H9 (cell line): ENCODE data around the gene SLC35A3. TPM values are rescaled to one million over a fixed set of nuclear protein-coding genes. Genes with fewer than 3 reads are reported as not detected.

ENCODE experiments used
- DNase-seq: peaks from one replicate; pipeline ENCODE4 v3.0.0-alpha.2; 2017
- H2AFZ ChIP-seq: one replicate; pipeline ENCODE4 v1.6.1; 2013; ENCODE audit warnings: mild to moderate bottlenecking, low read length, control low read depth, moderate library complexity
- H2AK5ac ChIP-seq: 2 replicates; pipeline ENCODE4 v1.6.1; 2013; ENCODE audit warnings: low read length, control low read depth, mixed read lengths; ENCODE audit not compliant: insufficient read length
- H2BK120ac ChIP-seq: one replicate; pipeline ENCODE4 v1.6.1; 2013; ENCODE audit warnings: low read depth, mild to moderate bottlenecking, low read length, control low read depth, inconsistent platforms; ENCODE audit not compliant: poor library complexity, severe bottlenecking
- H2BK12ac ChIP-seq: 2 replicates; pipeline ENCODE4 v1.6.1; 2013; ENCODE audit warnings: low read length, control low read depth, mixed read lengths, low read depth; ENCODE audit not compliant: insufficient read length
- H2BK15ac ChIP-seq: 2 replicates; pipeline ENCODE4 v1.6.1; 2013; ENCODE audit warnings: low read depth, low read length, control low read depth
- H2BK20ac ChIP-seq: one replicate; pipeline ENCODE4 v1.6.1; 2013; ENCODE audit warnings: low read depth, mild to moderate bottlenecking, low read length, control low read depth, inconsistent platforms; ENCODE audit not compliant: poor library complexity, severe bottlenecking
- H2BK5ac ChIP-seq: 2 replicates; pipeline ENCODE4 v1.6.1; 2013; ENCODE audit warnings: low read length, control low read depth, mixed read lengths; ENCODE audit not compliant: insufficient read length
- H3K14ac ChIP-seq: 2 replicates; pipeline ENCODE4 v1.6.1; 2013; ENCODE audit warnings: low read length, control low read depth; ENCODE audit not compliant: insufficient read depth
- H3K18ac ChIP-seq: 2 replicates; pipeline ENCODE4 v1.6.1; 2013; ENCODE audit warnings: low read depth, mild to moderate bottlenecking, mixed read lengths, low read length, control low read depth; ENCODE audit not compliant: insufficient read length
- H3K23ac ChIP-seq: 2 replicates; pipeline ENCODE4 v1.6.1; 2013; ENCODE audit warnings: low read length, control low read depth, mixed read lengths, low read depth; ENCODE audit not compliant: insufficient read length
- H3K23me2 ChIP-seq: 2 replicates; pipeline ENCODE4 v1.6.1; 2013; ENCODE audit warnings: low read depth, mild to moderate bottlenecking, mixed read lengths, low read length, control low read depth; ENCODE audit not compliant: insufficient read length, poor library complexity, severe bottlenecking
- H3K27ac ChIP-seq: 2 replicates; pipeline ENCODE4 v1.5.1; 2013; ENCODE audit warnings: low read length, control low read depth, mixed read lengths, low read depth; ENCODE audit not compliant: insufficient read length
- H3K27me3 ChIP-seq: 2 replicates; pipeline ENCODE4 v1.6.1; 2013; ENCODE audit warnings: low read length, control low read depth, inconsistent platforms; ENCODE audit not compliant: insufficient read depth
- H3K4ac ChIP-seq: 2 replicates; pipeline ENCODE4 v1.6.1; 2013; ENCODE audit warnings: low read depth, mild to moderate bottlenecking, control low read depth, inconsistent platforms, low read length, moderate library complexity
- H3K4me1 ChIP-seq: 2 replicates; pipeline ENCODE4 v1.6.1; 2013; ENCODE audit warnings: low read length, control low read depth, inconsistent platforms; ENCODE audit not compliant: insufficient read depth
- H3K4me2 ChIP-seq: 2 replicates; pipeline ENCODE4 v1.6.1; 2013; ENCODE audit warnings: low read length, control low read depth, mixed read lengths; ENCODE audit not compliant: insufficient read length, insufficient read depth
- H3K56ac ChIP-seq: 2 replicates; pipeline ENCODE4 v1.6.1; 2013; ENCODE audit warnings: low read depth, mild to moderate bottlenecking, mixed read lengths, low read length, control low read depth; ENCODE audit not compliant: insufficient read length
- H3K79me1 ChIP-seq: 2 replicates; pipeline ENCODE4 v1.6.1; 2013; ENCODE audit warnings: low read depth, mild to moderate bottlenecking, moderate library complexity, low read length, control low read depth, inconsistent platforms; ENCODE audit not compliant: insufficient read depth, poor library complexity, severe bottlenecking
- H3K79me2 ChIP-seq: 2 replicates; pipeline ENCODE4 v1.6.1; 2013; ENCODE audit warnings: low read length, control low read depth, inconsistent platforms; ENCODE audit not compliant: insufficient read depth
- H3K9ac ChIP-seq: 2 replicates; pipeline ENCODE4 v1.6.1; 2013; ENCODE audit warnings: low read length, control low read depth, mixed read lengths; ENCODE audit not compliant: insufficient read length; ENCODE audit errors: extremely low read depth
- H3K9me3 ChIP-seq: one replicate; pipeline ENCODE4 v1.6.1; 2013; ENCODE audit warnings: low read depth, low read length, inconsistent platforms; ENCODE audit not compliant: control insufficient read depth
- H3T11ph ChIP-seq: one replicate; pipeline ENCODE4 v1.6.1; 2013; ENCODE audit warnings: mild to moderate bottlenecking, low read length, control low read depth, inconsistent platforms
- H4K20me1 ChIP-seq: one replicate; pipeline ENCODE4 v1.6.1; 2013; ENCODE audit not compliant: control insufficient read depth, insufficient read length, insufficient read depth
- H4K5ac ChIP-seq: 2 replicates; pipeline ENCODE4 v1.6.1; 2013; ENCODE audit warnings: low read depth, mild to moderate bottlenecking, mixed read lengths, low read length, control low read depth; ENCODE audit not compliant: insufficient read length
- H4K8ac ChIP-seq: replicated peaks from 2 replicates; pipeline ENCODE4 v1.6.1; 2013; ENCODE audit warnings: low read length, control low read depth, mixed read lengths, low read depth; ENCODE audit not compliant: insufficient read length
- H4K91ac ChIP-seq: 2 replicates; pipeline ENCODE4 v1.6.1; 2013; ENCODE audit warnings: low read depth, mild to moderate bottlenecking, moderate library complexity, mixed read lengths, low read length, control low read depth; ENCODE audit not compliant: insufficient read length
- H3K27ac Mint-ChIP-seq, 3 experiments: 2 replicates in 2 of 3; 3 replicates in 1 of 3; pipeline ENCODE4 v1.8.0; 2020 to 2021; ENCODE audit warnings: mixed read lengths in 3 of 3, mild to moderate bottlenecking in 1 of 3, moderate library complexity in 1 of 3
- H3K27me3 Mint-ChIP-seq: 2 replicates; pipeline ENCODE4 v1.8.0; 2021; ENCODE audit warnings: low read depth, mild to moderate bottlenecking, moderate library complexity, mixed read lengths
- H3K36me3 Mint-ChIP-seq, 3 experiments: 2 replicates in 2 of 3; 3 replicates in 1 of 3; pipeline ENCODE4 v1.8.0; 2020 to 2021; ENCODE audit warnings: low read depth in 3 of 3, mixed read lengths in 3 of 3; ENCODE audit not compliant: insufficient read depth in 1 of 3
- H3K4me1 Mint-ChIP-seq, 2 experiments: 2 replicates each; pipeline ENCODE4 v1.8.0; 2020; ENCODE audit warnings: mixed read lengths in 2 of 2
- H3K4me3 Mint-ChIP-seq, 2 experiments: 2 replicates in 1 of 2; 3 replicates in 1 of 2; pipeline ENCODE4 v1.8.0; 2020 to 2021; ENCODE audit warnings: mild to moderate bottlenecking in 2 of 2, mixed read lengths in 2 of 2, moderate library complexity in 1 of 2
- H3K9me3 Mint-ChIP-seq, 2 experiments: 2 replicates in 1 of 2; 3 replicates in 1 of 2; pipeline ENCODE4 v1.8.0; 2020; ENCODE audit warnings: mild to moderate bottlenecking in 2 of 2, mixed read lengths in 2 of 2, moderate library complexity in 1 of 2
- WGBS: extraction: QIAGEN DNeasy Blood & Tissue Kit; methylation state at CpG from one replicate; pipeline ENCODE4 v1.1.7; 2013; ENCODE audit warnings: missing lambda C conversion rate, low lambda C conversion rate, mixed read lengths; ENCODE audit not compliant: insufficient read length; ENCODE audit errors: extremely low coverage; 5-methylcytosine and 5-hydroxymethylcytosine counted together
- total RNA-seq: library from RNA; stranded (reverse); gene quantifications from 2 replicates; pipeline ENCODE4 v1.2.1, GENCODE V29; 2021
- TF ChIP-seq, protein P1 (sequence below): fragments of 200-600 bp; sonication (generic); conservative IDR thresholded peaks from 3 replicates; pipeline ENCODE4 v1.8.0; 2021; ENCODE audit warnings: antibody characterized with exemption, mild to moderate bottlenecking

Gene SLC35A3
- total RNA-seq, 1 experiment from 2014 or later: 15.1 TPM

DNA sequence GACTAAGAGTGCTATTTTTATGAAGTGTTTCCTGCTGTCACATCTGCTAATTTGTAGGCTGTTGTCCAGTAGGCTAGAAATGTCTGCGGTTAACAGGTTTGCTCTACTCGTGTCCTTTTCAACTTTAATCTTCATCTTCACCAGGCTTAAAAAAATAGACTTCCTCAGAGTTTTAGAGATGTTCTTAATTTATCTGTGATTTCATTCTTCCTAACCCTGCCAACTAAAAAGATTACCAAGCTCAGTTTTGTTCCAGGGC is 96.1 kb downstream of the SLC35A3 start:
- H3K4me3 Mint-ChIP-seq: no peak overlapping the region
- TF ChIP-seq, protein P1, sequence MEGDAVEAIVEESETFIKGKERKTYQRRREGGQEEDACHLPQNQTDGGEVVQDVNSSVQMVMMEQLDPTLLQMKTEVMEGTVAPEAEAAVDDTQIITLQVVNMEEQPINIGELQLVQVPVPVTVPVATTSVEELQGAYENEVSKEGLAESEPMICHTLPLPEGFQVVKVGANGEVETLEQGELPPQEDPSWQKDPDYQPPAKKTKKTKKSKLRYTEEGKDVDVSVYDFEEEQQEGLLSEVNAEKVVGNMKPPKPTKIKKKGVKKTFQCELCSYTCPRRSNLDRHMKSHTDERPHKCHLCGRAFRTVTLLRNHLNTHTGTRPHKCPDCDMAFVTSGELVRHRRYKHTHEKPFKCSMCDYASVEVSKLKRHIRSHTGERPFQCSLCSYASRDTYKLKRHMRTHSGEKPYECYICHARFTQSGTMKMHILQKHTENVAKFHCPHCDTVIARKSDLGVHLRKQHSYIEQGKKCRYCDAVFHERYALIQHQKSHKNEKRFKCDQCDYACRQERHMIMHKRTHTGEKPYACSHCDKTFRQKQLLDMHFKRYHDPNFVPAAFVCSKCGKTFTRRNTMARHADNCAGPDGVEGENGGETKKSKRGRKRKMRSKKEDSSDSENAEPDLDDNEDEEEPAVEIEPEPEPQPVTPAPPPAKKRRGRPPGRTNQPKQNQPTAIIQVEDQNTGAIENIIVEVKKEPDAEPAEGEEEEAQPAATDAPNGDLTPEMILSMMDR: no peak
- Histone ChIP-seq H4K5ac (no peak overlapping the region), H3K23me2 (no peaks in the 10 kb centered on the region), H2BK12ac (no peak overlapping the region), H3K14ac (no peak overlapping the region), H3K9me3 (no peaks in the 10 kb centered on the region), H2AK5ac (no peak overlapping the region), H3T11ph (no peak overlapping the region), H3K27ac (no peak overlapping the region), H2BK120ac (no peak overlapping the region), H2BK15ac (no peak overlapping the region), H3K79me1 (no peaks in the 10 kb centered on the region), H3K79me2 (no peaks in the 10 kb centered on the region), H3K4me1 (no peaks in the 10 kb centered on the region), H3K18ac (no peak overlapping the region), H2BK20ac (no peak overlapping the region), H3K4me2 (no peak overlapping the region), H3K23ac (no peak overlapping the region), H4K20me1 (no peaks in the 10 kb centered on the region), H2BK5ac (no peak overlapping the region), H3K9ac (no peak overlapping the region), H2AFZ (no peak overlapping the region), H4K91ac (no peak overlapping the region), H4K8ac (no peak overlapping the region), H3K56ac (no peak overlapping the region), H3K27me3 (no peaks in the 10 kb centered on the region), H3K4ac (no peak overlapping the region)
- H3K9me3 Mint-ChIP-seq: no peaks in the 10 kb centered on the region
- peaks cover 34 to 77% (median 57%) of the 10 kb centered on the region in 3 experiments; a peak in 6 of 7 replicates for H3K36me3 Mint-ChIP-seq
- WGBS: no CpG with 5 or more reads among the region's 2 CpGs
- no peaks in the 10 kb centered on the region for H3K27me3 Mint-ChIP-seq
- H3K4me1 Mint-ChIP-seq: no peaks in the 10 kb centered on the region
- DNase-seq: no peak
- H3K27ac Mint-ChIP-seq: no peak overlapping the region
